ENCODE results near the gene NUF2.

GRCh38 chr1:163300568-163300967, 21.2 kb upstream of the NUF2 start:
- TF ChIP-seq CTCF (IDR thresholded peaks at IDR 0.05) (no peak), EZH2 (IDR thresholded peaks at IDR 0.05) (no peak), EZH2phosphoT487 (IDR thresholded peaks at IDR 0.05) (no peak)

Data from neural progenitor cell (in vitro differentiated cells).